SK-N-SH (cell line): ENCODE measurements around the gene CLEC2D. TPM values are rescaled to one million over a fixed set of nuclear protein-coding genes. Genes with fewer than 3 reads are reported as not detected.

Source experiments
- FOSL2 ChIP-seq: IDR thresholded peaks from 2 replicates; pipeline ENCODE4 v1.4.0; 2012; ENCODE audit warnings: low read depth, mild to moderate bottlenecking, moderate library complexity, borderline replicate concordance
- JUND ChIP-seq: IDR thresholded peaks from 2 replicates; pipeline ENCODE4 v1.4.0; 2012
- polyA plus RNA-seq, 3 experiments: library from polyadenylated mRNA; depleted of rRNA; stranded (reverse); fragments of >200 nt; gene quantifications; 2 replicates each; pipeline ENCODE4 v1.2.3, GENCODE V29; 2012
- small RNA-seq, 7 experiments: library from RNA; depleted of rRNA; stranded (forward); fragments of <200 nt; gene quantifications; one replicate each; pipeline ENCODE3, GENCODE V24; 2012
- TF ChIP-seq, protein P1 (sequence below): IDR thresholded peaks from 2 replicates; pipeline ENCODE4 v1.4.0; 2012; ENCODE audit warnings: low read depth

The CLEC2D gene
- polyA plus RNA-seq, 1 of the 3 experiments (the other 2 are of a cell fraction): 0.81 TPM

DNA sequence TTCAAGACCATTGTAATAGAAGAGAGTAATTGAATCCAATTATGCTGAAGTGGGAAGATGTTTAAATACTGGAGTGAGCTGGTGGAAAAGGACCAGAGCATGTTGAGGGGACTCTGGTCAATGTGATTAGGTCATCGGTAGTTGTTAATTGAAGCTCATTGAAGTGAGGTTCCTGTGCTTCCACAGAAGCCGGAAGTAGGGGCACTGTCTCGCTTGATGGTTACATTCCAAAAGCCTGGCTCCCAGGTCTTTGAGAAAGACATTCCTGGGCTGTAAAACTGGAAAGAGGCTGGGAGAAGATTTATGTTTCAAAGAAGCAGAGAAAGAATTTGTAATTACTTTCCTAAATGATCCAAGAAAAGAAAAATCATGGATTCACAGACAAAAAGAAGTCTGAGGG lies 75.7 kb downstream of the CLEC2D start (continued):
- TF ChIP-seq JUND (no peak), FOSL2 (no peak)
- TF ChIP-seq, protein P1, sequence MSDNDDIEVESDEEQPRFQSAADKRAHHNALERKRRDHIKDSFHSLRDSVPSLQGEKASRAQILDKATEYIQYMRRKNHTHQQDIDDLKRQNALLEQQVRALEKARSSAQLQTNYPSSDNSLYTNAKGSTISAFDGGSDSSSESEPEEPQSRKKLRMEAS: no peak
- TF ChIP-seq, all 33 proteins: peak for 0

Small RNA genes within 50 kb of the gene (small RNA-seq; reads per million reads assigned to genes)
- gene AC010186.4: 0 to 1.1 (median 0) reads per million in 7 experiments
- 0 reads per million in 7 experiments for gene RNU6-700P

Other genes with a start within 250 kb of the CLEC2D start
- gene KLRB1, start 61.8 kb upstream of the CLEC2D start, polyA plus RNA-seq (2012; rRNA removed): not detected in 2 replicates
- gene CLECL1, start 63.4 kb downstream of the CLEC2D start, polyA plus RNA-seq (2012; rRNA removed): not detected in 2 replicates
- gene CD69, start 91.2 kb downstream of the CLEC2D start, polyA plus RNA-seq (2012; rRNA removed): not detected in 2 replicates
- not detected in 2 replicates for gene KLRF1, start 157.8 kb downstream of the CLEC2D start, polyA plus RNA-seq (2012; rRNA removed)
- not detected in 2 replicates for gene CLEC2B, start 199.6 kb downstream of the CLEC2D start, polyA plus RNA-seq (2012; rRNA removed)
- not detected in 2 replicates for gene KLRF2, start 211.8 kb downstream of the CLEC2D start, polyA plus RNA-seq (2012; rRNA removed)